ENCODE data around the gene COL18A1. TPM values are rescaled to one million over a fixed set of nuclear protein-coding genes. Genes with fewer than 3 reads are reported as not detected.

The COL18A1 gene
- polyA plus RNA-seq, 1 experiment: 25.3 TPM

DNA sequence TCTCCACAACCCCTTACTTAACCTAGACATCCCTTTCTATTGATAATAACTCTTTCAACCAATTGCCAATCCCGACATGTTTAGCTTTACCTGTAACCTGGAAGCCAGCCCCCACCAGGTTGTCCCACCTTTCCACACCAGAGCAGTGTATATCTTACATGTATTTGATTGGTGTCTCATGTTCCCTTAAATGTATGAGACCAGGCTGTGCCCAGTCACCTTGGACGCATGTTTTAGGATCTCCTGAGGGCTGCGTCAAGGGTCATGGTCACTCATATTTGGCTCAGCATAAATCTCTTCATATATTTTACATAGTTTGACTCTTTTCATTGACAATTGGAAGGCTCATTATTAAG, 142.6 kb downstream of the COL18A1 start:
- no peak overlapping the region for H3K27ac ChIP-seq (ENCODE audit: low read depth, low read length)
- peaks cover 13% of the 10 kb centered on the region for H3K27me3 ChIP-seq (ENCODE audit: control insufficient read depth, insufficient read depth, low read length)

GRCh38 chr21:45548711-45549491, 143.9 kb downstream of the COL18A1 start:
- DNase-seq (ENCODE audit: low read depth, low spot score): no peak
- POLR2A ChIA-PET: no interaction called here
- TF ChIP-seq, protein P1, sequence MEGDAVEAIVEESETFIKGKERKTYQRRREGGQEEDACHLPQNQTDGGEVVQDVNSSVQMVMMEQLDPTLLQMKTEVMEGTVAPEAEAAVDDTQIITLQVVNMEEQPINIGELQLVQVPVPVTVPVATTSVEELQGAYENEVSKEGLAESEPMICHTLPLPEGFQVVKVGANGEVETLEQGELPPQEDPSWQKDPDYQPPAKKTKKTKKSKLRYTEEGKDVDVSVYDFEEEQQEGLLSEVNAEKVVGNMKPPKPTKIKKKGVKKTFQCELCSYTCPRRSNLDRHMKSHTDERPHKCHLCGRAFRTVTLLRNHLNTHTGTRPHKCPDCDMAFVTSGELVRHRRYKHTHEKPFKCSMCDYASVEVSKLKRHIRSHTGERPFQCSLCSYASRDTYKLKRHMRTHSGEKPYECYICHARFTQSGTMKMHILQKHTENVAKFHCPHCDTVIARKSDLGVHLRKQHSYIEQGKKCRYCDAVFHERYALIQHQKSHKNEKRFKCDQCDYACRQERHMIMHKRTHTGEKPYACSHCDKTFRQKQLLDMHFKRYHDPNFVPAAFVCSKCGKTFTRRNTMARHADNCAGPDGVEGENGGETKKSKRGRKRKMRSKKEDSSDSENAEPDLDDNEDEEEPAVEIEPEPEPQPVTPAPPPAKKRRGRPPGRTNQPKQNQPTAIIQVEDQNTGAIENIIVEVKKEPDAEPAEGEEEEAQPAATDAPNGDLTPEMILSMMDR (IDR thresholded peaks at IDR 0.05; ENCODE audit: low read depth, low read length): no peak
- no peaks in the 10 kb centered on the region; the same call in 1 of the 2 replicates for H3K9me3 ChIP-seq (ENCODE audit: control insufficient read depth, insufficient read depth, low read length)
- H3K27ac ChIP-seq (ENCODE audit: low read depth, low read length): no peak overlapping the region
- H3K4me3 ChIP-seq (ENCODE audit: low read depth, low read length): no peak overlapping the region
- CTCF ChIA-PET: no interaction called here
- peaks cover 11% of the 10 kb centered on the region for H3K27me3 ChIP-seq (ENCODE audit: control insufficient read depth, insufficient read depth, low read length)

More for the DNA sequence above, 142.6 kb downstream of the COL18A1 start:
- no peak for DNase-seq (ENCODE audit: low read depth, low spot score)
- ChIA-PET CTCF (no interaction called here), POLR2A (no interaction called here)
- TF ChIP-seq, protein P1 (IDR thresholded peaks at IDR 0.05; ENCODE audit: low read depth, low read length): no peak
- H3K9me3 ChIP-seq (ENCODE audit: control insufficient read depth, insufficient read depth, low read length): no peaks in the 10 kb centered on the region; the same call in 1 of the 2 replicates
- no peak overlapping the region for H3K4me3 ChIP-seq (ENCODE audit: low read depth, low read length)

GRCh38 chr21:45549626-45550463, 144.9 kb downstream of the COL18A1 start:
- Histone ChIP-seq H3K9me3 (ENCODE audit: control insufficient read depth, insufficient read depth, low read length) (no peaks in the 10 kb centered on the region; the same call in 1 of the 2 replicates), H3K27me3 (ENCODE audit: control insufficient read depth, insufficient read depth, low read length) (peaks cover 10% of the 10 kb centered on the region), H3K27ac (ENCODE audit: low read depth, low read length) (no peak overlapping the region), H3K4me3 (ENCODE audit: low read depth, low read length) (no peak overlapping the region)
- no peak for DNase-seq (ENCODE audit: low read depth, low spot score)
- ChIA-PET POLR2A (interaction anchor here (0.6 kb wide), 1 partner anchor 281 kb away, joined by 3 read pairs; no protein-coding TSS in a partner anchor), CTCF (no interaction called here)
- TF ChIP-seq, protein P1 (IDR thresholded peaks at IDR 0.05; ENCODE audit: low read depth, low read length): no peak

GRCh38 chr21:45550522-45551210, 145.7 kb downstream of the COL18A1 start:
- H3K27ac ChIP-seq (ENCODE audit: low read depth, low read length): no peak overlapping the region
- ChIA-PET CTCF (no interaction called here), POLR2A (interaction anchor here (0.6 kb wide), 1 partner anchor 8 kb away, joined by 4 read pairs; no protein-coding TSS in a partner anchor)
- no peaks in the 10 kb centered on the region; the same call in 1 of the 2 replicates for H3K9me3 ChIP-seq (ENCODE audit: control insufficient read depth, insufficient read depth, low read length)
- TF ChIP-seq, protein P1 (IDR thresholded peaks at IDR 0.05; ENCODE audit: low read depth, low read length): no peak
- H3K4me3 ChIP-seq (ENCODE audit: low read depth, low read length): no peak overlapping the region
- no peak for DNase-seq (ENCODE audit: low read depth, low spot score)
- peaks cover 10% of the 10 kb centered on the region for H3K27me3 ChIP-seq (ENCODE audit: control insufficient read depth, insufficient read depth, low read length)
